AML-193 (cell line): Measurements from ENCODE around the gene ZNF716.
"Not testable (repeated sequence)": the region's sequence is repeated elsewhere in the genome, so short reads cannot be mapped to it uniquely, and the experiment has no call there.

ENCODE experiments used
- DNase-seq, 2 experiments: peaks; one replicate each; lab custom pipeline; 2025; lab: John Stamatoyannopoulos, UW

Gene ZNF716

DNA sequence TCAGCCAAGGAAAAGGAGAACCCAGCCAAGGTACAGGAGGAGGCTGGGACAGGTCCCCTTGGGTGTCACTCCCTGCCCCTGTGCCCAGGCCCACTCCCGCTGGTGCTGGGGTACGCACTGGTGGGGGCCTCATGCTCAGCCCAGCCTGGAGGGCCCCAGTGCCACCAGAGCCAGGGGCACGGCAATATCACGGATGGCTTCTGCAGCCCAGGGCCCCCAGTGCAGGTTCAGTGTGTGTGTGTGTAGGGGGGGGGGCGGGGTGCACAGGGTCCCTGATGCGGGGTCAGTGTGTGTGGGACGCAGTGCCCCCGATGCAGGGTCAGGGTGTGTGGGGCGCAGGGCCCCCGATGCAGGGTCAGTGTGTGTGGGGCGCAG, 23.4 kb upstream of the ZNF716 start:
- no peak for DNase-seq

DNA sequence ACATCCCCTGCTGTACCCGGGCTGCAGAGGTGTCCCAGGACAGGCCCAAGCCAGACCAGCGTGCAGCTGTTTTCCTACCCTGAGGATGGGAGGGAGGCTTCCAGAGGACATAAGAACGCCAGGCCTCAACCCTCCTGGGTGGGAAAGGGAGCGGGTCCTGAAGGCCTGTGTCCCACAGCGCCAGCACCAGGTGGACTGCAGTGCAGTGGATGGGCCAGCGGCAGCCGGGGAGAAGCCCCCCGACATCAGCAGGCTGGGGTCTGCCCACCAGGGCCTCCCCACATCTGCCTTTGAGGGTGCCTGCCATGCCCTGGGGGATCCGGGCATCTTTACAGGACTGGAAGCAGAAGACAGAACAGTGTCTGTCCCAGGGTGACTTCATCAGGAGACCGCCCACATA, 22.8 kb upstream of the ZNF716 start:
- no peak for DNase-seq

DNA sequence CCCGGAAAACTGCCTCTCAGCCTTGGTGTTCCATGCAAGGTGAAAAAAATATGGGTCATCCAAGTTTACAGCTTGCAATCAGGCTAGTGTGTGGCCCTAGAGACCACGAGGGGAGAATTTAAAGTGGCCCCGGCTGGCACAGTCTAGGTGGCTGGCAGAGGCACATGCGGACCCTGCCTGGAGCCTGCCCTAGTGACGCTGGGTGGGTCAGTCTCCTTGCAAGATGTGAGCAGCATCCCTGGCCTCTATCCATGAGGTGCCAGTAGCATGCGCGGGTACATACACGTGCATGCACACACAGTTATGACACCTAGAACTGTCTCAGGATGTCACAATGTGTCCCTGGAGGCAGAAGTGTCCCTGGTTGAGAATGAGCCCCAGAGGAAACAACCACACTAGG, 22.4 kb upstream of the ZNF716 start:
- no peak for DNase-seq

DNA sequence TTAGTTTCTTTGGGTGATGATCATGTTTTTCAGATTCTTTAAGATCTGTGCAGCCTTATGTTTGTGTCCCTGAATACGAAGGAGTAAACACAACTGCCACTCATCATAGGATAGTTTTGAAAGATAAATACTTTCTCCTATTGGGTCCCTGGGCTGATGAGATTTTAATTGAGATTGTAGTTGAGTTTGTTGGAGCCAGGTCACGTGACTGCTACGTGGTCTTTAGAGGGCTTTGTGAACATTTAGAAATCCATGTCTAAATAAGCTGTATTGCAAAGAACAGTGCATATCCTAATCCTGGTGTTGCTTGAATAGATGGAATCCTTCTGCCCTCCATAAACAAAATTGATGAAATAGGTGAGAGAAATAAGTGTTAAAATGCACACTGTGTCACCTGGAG, 17.4 kb upstream of the ZNF716 start:
- no peak for DNase-seq

DNA sequence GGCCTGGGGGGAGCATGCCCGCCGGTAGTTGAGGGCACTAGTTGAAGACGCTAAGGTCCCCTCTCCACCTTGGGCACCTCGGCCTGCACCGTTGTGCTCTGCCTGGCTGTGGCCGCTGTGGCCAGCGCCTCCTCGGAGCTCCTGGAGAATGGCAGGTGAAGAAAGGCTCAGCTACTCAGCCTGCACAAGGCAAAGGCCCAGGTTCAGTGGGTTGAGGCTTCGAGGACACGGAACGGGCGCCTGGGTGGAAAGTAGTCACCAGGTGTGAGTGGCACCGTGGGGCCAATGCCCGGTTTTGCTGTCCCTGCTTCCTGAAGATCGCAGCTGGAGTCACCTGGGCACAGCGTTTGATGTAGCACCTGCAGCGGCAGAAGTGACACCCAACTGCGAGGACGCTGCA, 12.4 kb upstream of the ZNF716 start:
- no peak for DNase-seq

DNA sequence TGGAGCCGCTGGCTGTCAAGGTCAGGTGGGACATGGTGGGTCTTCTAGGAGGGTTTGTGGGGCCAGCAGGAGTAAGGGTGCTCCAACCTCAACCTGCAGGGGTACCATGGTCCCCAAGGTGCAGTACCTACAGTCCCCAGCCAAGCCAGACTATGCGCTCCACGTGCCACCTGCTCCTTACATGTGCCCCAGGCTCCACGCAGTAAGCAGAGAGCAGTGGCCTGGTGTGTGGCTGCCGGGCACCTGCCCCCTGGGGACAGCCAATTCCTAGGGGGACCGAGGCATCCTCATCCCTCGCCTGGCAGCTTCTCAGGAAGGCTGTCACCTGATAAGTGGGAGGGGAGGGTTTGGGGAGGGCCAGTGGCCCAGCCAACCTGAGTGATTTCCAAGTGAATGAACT, 11.7 kb upstream of the ZNF716 start:
- no peak for DNase-seq

DNA sequence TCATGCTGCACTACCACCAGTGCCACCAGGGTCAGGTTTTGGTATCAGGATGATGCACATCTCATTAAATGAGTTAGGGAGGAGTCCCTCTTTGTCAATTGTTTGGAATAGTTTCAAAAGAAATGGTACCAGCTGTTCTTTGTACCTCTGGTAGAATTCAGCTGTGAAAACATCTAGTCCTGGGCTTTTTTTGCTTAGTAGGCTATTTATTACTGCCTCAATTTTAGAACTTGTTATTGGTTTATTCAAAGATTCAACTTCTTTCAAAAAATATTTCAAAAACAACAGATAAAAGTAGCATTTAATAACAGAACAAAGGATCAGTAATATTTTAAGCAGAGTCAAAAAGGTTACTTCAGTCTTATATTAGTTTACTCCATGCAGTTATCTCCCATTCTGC, 6.4 kb upstream of the ZNF716 start:
- no peak for DNase-seq

DNA sequence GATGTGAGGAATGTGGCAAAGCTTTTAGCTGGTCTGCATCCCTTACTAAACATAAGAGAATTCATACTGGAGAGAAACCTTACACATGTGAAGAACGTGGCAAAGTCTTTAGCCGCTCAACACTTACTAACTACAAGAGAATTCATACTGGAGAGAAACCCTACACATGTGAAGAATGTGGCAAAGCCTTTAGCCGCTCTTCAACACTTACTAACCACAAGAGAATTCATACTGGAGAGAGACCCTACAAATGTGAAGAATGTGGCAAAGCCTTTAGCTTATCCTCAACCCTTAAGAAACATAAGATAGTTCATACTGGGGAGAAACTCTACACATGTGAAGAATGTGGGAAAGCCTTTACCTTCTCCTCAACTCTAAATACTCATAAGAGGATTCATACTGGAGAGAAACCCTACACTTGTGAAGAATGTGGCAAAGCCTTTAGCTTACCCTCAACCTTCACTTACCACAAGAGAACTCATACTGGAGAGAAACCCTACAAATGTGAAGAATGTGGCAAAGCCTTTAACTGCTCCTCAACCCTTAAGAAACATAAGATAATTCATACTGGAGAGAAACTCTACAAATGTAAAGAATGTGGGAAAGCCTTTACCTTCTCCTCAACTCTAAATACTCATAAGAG, 19.3 kb downstream of the ZNF716 start:
- DNase-seq: not testable (repeated sequence)

DNA sequence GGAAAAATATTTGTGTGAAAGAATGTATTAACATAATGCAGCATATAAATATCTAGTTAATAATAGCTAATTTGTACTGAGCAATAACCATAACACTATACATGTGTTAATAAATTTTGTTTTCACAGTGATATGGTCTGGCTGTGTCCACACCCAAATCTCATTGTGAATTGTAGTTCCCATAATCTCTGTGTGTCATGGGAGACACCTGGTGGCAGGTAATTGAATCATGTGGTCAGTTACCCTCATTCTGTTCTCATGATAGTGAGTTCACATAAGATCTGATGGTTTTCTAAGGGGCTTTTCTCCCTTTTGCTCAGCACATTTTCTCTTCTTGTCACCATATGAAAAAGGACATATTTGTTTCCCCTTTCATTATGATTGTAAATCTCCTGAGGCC, 30.3 kb downstream of the ZNF716 start:
- DNase-seq: not testable (repeated sequence)

DNA sequence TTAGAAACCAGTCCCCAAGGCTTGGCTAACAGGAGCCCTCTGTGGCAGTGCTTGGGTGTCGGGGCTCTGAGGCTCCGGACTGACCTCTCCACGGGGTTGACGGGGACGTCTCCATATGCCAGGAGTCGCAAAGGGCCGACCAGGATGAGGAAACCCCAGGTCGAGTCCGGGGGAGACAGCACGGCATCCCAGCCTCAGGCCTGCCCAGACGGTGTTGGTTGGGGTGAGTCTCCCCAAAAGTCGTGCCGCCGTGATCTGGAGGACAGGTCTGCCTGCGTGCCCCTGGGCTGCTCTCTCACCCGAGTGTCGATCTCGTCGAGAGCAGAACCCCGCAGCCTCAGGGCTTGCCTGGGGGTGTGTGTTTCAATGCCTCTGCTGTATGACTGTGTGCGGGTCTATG, 35.0 kb downstream of the ZNF716 start:
- not testable (repeated sequence) for DNase-seq

DNA sequence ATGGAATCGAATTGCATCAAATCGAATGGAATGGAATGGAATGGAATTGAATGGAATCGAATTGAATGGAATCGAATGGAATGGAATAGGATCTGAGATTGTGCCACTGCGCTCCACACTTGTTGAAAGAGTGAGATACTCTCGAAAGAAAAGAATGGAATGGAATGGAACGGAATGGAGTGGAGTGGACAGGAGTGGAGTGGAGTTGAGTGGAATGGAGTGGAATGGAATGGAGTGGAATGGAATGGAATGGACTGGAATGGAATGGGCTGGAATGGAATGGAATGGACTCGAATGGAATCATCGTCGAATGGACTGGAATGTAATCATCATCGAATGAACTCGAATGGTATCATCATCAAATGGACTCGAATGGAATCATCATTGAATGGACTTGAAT, 38.0 kb downstream of the ZNF716 start:
- no peak for DNase-seq

DNA sequence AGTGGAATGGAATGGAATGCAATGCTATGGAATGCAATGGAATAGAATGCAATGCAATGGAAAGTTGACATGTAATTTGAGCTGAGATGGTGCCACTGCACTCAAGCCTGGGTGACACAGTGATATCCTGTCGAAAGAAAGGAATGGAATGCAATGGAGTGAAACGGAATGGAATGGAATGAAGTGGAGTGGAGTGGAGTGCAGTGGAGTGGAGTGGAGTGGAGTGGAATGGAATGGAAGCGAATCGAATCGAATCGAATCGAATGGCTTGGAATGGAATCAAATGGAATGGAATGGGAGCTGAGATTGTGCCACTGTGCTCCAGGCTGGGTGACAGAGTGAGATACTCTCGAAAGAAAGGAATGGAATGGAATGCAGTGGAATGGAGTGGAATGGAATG, 45.1 kb downstream of the ZNF716 start:
- not testable (repeated sequence) for DNase-seq

DNA sequence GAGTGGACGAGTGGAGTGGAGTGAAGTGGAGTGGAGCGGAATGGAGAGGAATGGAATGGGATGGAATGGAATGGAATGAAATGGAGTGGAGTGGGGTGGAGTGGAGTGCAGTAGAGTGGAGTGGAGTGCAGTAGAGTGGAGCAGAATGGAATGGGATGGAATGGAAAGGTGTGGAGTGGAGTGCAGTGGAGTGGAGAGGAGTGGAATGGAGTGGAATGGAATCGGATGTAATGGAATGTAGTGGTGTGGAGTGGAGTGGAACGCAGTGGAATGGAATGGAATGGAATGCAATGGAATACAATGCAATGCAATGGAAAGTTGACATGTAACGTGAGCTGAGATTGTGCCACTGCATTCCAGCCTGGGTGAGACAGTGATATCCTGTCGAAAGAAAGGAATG, 46.4 kb downstream of the ZNF716 start:
- DNase-seq: no peak

DNA sequence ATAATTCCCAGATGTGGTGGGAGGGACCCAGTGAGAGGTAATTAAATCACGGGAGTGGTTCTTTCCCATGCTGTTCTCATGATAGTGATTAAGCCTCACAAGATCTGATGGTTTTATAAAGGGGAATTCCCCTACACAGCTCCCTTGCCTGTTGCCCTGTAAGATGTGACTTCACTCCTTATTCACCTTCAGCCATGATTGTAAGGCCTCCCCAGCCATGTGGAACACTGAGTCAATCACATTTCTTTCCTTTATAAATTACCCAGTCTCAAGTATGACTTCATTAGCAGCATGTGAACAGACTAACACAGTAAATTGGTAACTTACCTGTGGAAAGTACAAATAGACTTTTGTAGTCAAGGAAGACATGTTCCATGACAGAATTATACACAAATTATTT, 55.2 kb downstream of the ZNF716 start:
- no peak for DNase-seq
